D341Med (cell line): ENCODE data around the gene OR5K3.
"Not testable (repeated sequence)": the region's sequence is repeated elsewhere in the genome, so short reads cannot be mapped to it uniquely, and the experiment has no call there.

Experiments used
- DNase-seq: peaks from one replicate; pipeline ENCODE4 v3.0.0; 2012; ENCODE audit warnings: low spot score

OR5K3 gene, protein sequence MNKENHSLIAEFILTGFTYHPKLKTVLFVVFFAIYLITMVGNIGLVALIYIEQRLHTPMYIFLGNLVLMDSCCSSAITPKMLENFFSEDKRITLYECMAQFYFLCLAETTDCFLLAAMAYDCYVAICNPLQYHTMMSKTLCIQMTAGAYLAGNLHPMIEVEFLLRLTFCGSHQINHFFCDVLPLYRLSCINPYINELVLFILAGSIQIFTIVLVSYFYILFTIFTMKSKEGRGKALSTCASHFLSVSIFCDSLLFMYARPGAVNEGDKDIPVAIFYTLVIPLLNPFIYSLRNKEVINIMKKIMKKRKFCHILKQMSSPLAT

GRCh38 chr3:98390366-98390765 lies at the start of gene OR5K3:
Gene OR5K3 (plus strand): TSS chr3:98390666. CDS start chr3:98390666, 0 bp downstream.
- no peak for DNase-seq

DNA sequence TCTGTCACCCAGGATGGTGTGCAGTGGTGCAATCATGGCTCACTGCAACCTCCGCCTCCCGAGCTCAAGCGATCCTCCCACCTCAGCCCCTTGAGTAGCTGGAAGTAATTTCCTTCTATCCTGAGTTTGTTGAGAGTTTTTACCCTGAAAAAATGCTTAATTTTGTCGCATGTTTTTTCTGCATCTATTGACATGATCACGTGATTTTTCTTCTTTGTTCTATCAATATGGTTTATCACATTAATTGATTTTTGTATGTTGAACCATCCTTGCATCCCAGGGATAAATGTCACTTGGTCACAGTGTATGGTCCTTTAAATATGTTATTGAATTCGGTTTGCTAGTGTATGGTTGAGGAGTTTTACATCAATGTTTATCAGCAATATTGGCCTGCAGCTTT lies 48.7 kb upstream of the OR5K3 start:
- no peak for DNase-seq

GRCh38 chr3:98343647-98344507 lies 46.6 kb upstream of the OR5K3 start:
- peak; percentile 62 for DNase-seq

GRCh38 chr3:98350082-98350481 lies 40.4 kb upstream of the OR5K3 start:
- DNase-seq, result no peak

DNA sequence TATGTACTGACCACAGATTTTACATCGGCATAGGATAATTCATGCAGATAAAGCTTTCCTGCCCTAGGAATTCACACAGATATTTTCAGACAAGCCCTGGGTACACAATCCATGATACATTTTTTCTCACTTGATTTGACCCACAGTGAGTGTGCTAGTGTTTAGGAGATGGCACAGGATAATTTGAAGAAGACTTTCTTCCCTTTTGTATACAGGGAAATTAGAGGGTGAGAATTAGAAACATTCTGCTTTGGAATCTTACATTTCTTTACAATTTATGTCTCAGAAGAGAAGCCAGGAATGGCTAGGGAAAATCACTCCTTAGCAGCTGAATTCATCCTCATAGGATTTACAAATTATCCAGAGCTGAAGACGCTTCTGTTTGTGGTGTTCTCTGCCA lies 36.9 kb upstream of the OR5K3 start, which contains the start of gene OR5K4:
OR5K4 (plus strand) TSS at position 301 of the 400 bp plus-strand sequence; CDS start at position 301, 0 bp downstream.
- no peak for DNase-seq

DNA sequence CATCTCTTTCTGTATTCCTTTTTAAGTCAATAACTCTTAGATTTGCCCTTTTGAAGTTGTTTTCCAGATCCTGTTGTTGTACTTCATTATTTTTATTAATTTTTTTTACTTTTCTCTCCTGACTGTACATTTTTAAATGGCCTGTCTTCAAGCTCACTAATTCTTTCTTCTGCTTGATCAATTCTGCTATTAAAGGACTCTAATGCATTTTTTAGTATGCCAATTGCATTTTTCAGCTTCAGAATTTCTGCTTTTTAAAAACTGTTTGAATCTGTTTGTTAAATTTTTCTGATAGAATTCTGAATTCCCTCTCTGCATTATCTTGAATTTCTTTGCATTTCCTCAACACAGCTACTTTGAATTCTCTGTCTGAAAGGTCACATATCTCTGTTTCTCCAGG lies 31.2 kb upstream of the OR5K3 start:
- DNase-seq, result no peak

DNA sequence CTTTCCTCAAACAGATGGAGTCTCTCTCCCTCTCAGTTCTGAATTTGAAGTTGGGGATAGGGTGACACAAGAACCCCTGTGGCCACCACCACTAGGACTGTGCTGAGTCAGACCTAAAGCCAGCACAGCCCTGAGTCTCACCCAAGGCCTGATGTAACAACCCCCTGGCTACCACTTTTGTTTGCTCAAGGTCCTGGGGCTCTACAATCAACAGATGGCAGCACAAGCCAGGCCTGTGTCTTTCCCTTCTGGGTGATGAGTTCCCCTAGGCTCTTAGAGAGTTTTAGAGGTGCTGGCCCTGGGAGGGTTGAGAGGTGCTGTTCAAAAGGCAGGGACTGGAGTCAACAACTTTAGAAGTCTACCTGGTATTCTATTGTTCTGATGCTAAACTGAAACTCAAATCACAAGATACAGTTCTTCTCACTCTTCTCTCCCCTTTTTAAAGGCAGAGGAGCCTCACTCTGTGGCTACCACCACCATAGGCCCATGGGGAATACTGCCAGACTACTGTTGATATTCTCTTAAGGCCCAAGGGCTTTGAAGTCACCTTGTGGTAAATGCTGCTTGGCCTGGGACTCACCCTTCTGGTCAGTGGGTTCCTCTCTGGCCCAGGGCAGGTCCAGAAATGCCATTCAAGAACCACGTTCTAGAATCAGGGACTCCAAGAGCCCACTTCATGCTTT lies 30.3 kb upstream of the OR5K3 start:
- DNase-seq, result no peak

DNA sequence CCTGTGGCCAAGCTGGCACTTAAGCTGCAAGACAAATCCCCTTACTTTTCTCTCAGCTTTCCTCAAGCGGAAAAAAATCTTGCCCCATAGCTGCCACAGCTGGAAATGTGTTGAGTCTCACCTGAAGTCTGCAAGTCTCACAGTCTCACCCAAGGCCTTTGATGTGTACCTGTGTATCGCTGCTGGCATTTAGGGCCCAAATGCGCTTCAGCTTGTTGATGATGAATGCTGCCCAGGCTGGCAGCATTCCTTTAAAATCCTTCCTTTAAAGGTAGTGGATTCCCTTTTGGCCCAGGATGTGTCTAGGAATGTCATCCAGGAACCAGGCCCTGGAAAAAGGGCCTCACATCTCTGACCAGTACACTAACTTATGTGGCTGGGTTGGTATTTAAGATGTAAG lies 29.8 kb upstream of the OR5K3 start:
- DNase-seq, result no peak

GRCh38 chr3:98361289-98361688 lies 29.2 kb upstream of the OR5K3 start:
- no peak for DNase-seq

- no peak for DNase-seq
These were observed 22.8 kb upstream of the OR5K3 start for GRCh38 chr3:98367464-98368246.

GRCh38 chr3:98371186-98371585 lies 19.3 kb upstream of the OR5K3 start:
- no peak for DNase-seq

- DNase-seq, result no peak
These were observed 18.6 kb upstream of the OR5K3 start for GRCh38 chr3:98371853-98372252.

DNA sequence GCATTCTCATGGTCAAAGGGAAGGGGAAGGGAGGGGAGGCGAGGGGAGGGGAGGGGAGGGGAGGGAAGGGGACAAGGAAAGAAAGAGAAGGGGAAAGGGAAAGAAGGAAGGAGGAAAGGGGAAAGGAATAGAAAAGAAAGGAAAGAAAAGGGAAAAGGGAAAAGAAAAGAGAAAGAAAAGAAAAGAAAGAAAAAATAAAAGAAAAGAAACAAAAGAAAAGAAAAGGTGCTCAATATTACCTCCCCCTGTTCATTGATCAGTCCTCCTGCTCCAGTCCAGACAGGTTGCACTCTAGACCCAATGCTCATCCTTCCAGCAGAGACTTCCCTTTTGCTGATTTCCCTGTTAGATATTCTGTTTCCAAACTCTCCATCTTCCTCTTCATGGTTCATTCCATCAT lies 18.0 kb upstream of the OR5K3 start:
- no peak for DNase-seq

GRCh38 chr3:98376631-98377030 lies 13.8 kb upstream of the OR5K3 start:
- DNase-seq, result no peak

DNA sequence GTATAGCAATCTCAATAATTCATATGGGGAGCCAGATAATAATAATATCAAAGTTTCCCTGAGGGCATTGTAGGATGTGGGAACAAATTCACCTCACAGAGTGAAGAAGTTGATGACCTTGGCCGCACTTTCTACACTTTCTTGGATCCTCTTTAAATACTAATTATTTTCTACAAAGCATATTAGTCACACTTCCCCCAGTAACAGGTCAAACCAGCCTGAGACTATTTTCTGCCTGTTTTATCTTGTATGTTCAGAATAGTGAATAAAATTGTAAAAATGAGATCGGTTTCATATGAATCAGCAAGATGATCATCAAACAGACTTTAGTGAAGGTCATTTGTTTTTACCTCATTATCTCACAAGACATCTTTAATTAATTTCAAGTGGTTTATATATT lies 2.3 kb upstream of the OR5K3 start:
- no peak for DNase-seq

DNA sequence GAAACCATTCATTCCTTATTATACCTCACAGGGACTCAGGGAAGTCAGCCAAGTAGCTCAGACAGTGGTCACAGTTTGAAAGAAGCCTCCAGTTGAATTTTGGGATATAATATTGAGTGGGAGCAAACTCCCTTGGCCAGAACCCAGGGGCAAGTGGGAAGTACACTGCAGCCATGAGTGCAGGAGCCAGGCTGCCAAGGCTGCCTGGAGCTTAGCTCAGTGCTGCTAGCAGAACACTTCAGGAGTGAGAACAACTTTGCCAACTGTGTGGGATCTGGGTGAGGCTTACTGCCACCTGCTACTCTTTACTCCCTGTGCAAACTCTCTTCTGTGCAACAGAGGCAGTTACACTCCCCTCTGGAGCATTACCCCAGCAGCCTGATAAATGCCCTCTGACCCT lies 4.6 kb downstream of the OR5K3 start:
- DNase-seq, result no peak

GRCh38 chr3:98396482-98396881 lies 6.0 kb downstream of the OR5K3 start:
- not testable (repeated sequence) for DNase-seq

DNA sequence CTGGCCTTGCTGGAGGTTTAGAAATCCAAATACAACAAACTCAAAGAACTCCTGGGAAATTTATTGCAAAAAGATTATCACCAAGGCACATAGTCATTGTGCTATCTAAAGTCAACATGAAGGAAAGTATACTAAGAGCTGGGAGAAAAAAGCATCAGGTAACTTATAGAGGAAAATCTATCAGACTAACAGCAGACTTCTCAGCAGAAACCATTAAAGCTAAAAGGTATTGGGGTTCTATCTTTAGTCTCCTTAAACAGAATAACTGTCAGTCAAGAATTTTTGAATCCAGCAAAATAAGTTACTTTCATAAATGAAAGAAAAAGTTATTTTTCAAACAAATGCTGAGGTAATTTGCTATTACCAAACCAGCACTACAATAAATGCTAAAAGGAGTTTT lies 8.0 kb downstream of the OR5K3 start:
- no peak for DNase-seq

GRCh38 chr3:98402507-98402906 lies 12.0 kb downstream of the OR5K3 start:
- DNase-seq, result no peak

GRCh38 chr3:98404010-98404409 lies 13.5 kb downstream of the OR5K3 start:
- DNase-seq, result no peak

GRCh38 chr3:98406034-98406433 lies 15.6 kb downstream of the OR5K3 start:
- no peak for DNase-seq

GRCh38 chr3:98432575-98432974 lies 42.1 kb downstream of the OR5K3 start:
- DNase-seq, result no peak
